Activated B cell treated with CpG ODN at 0.5 μM for 24 hours (primary cell): ENCODE measurements around the gene MFSD6L. TPM values are rescaled to one million over a fixed set of nuclear protein-coding genes. Genes with fewer than 3 reads are reported as not detected.

Source experiments
- ATAC-seq: fragments of 200-7000 bp; cut with Tn5 transposase; one replicate; pipeline ENCODE4 v1.10.0; 2021; ENCODE audit warnings: low read depth, mild to moderate bottlenecking, moderate library complexity
- CTCF ChIA-PET: fragments of 350-600 bp; sonication (Branson Sonifier 250); formaldehyde crosslinking; loops from one replicate; lab custom pipeline; 2021; ENCODE audit warnings: antibody characterized with exemption; lab: Charles Lee
- POLR2A ChIA-PET: fragments of 350-600 bp; sonication (Branson Sonifier 250); formaldehyde crosslinking; loops from one replicate; lab custom pipeline; 2021; ENCODE audit warnings: antibody characterized with exemption; lab: Charles Lee
- DNase-seq: peaks from one replicate; pipeline ENCODE4 v3.0.0; 2022
- H3K27ac Mint-ChIP-seq: one replicate; pipeline ENCODE4 v1.8.0; 2020; ENCODE audit warnings: mixed read lengths
- H3K27me3 Mint-ChIP-seq: one replicate; pipeline ENCODE4 v1.8.0; 2021; ENCODE audit warnings: mixed read lengths
- H3K36me3 Mint-ChIP-seq: one replicate; pipeline ENCODE4 v1.8.0; 2021; ENCODE audit warnings: low read depth, mixed read lengths
- H3K4me1 Mint-ChIP-seq: one replicate; pipeline ENCODE4 v1.8.0; 2021; ENCODE audit warnings: mixed read lengths
- H3K4me3 Mint-ChIP-seq: one replicate; pipeline ENCODE4 v1.8.0; 2020; ENCODE audit warnings: mild to moderate bottlenecking, mixed read lengths
- H3K9me3 Mint-ChIP-seq: one replicate; pipeline ENCODE4 v1.8.0; 2020; ENCODE audit warnings: mixed read lengths
- intact Hi-C: fragments of 100-400 bp; cut with micrococcal nuclease; formaldehyde crosslinking; loops from one replicate; pipeline ENCODE4 v1.15.1; 2024
- total RNA-seq: library from RNA; stranded (reverse); gene quantifications from 2 replicates; pipeline ENCODE4 v1.2.3, GENCODE V29; 2022
- TF ChIP-seq, protein P1 (sequence below): fragments of 200-600 bp; IDR thresholded peaks from one replicate; pipeline ENCODE4 v1.8.0; 2022; ENCODE audit warnings: antibody characterized with exemption, mild to moderate bottlenecking

The MFSD6L gene
- total RNA-seq, 1 donor from 2014 or later = 0.20 TPM

DNA sequence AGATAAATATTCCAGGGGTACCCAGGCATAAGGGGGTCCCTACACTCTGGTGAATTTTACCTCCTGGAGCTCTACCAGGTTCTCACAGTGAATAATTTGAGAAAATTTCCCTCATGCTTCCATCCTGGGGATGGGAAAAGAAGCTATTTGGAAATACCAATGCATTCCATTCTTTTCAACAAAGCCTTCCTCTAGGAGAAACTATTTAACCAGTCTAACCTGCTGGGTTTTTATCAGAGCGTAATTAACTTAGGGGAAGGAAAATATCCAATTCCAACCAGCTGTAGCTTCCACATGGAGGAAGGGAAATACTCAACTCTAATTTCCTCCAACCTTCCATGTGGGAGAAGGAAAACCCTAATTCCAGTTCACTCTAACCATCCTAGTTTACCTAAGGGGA lies 17.0 kb downstream of the MFSD6L start:
- no peak for DNase-seq
- POLR2A ChIA-PET = no interaction called here
- H3K27me3 Mint-ChIP-seq = no peaks in the 10 kb centered on the region

DNA sequence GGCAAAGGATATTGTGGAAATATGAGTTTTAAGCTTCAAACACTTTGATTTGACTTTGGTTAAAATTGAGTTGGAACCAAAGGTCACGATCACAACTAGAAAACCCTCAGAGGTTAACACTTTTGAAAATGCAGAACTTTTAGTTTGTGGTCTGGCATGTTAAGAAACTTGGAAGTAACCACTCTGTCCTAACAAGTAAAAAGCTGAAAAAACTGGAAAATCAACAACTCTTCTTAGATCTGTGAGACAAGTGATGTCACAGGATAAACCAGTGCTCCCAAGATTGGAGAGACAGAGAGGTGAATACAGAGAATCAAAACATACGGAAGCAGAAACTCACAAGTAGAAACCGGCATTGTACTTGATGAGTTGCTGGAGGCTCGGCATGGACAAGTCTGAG lies 17.4 kb downstream of the MFSD6L start:
- no peaks in the 10 kb centered on the region for H3K36me3 Mint-ChIP-seq
- POLR2A ChIA-PET = no interaction called here
- intact Hi-C loops = no loop called here
- CTCF ChIA-PET = no interaction called here
- no peak overlapping the region for H3K27ac Mint-ChIP-seq
- no peak for ATAC-seq
- no peaks in the 10 kb centered on the region for H3K9me3 Mint-ChIP-seq
- TF ChIP-seq, protein P1, sequence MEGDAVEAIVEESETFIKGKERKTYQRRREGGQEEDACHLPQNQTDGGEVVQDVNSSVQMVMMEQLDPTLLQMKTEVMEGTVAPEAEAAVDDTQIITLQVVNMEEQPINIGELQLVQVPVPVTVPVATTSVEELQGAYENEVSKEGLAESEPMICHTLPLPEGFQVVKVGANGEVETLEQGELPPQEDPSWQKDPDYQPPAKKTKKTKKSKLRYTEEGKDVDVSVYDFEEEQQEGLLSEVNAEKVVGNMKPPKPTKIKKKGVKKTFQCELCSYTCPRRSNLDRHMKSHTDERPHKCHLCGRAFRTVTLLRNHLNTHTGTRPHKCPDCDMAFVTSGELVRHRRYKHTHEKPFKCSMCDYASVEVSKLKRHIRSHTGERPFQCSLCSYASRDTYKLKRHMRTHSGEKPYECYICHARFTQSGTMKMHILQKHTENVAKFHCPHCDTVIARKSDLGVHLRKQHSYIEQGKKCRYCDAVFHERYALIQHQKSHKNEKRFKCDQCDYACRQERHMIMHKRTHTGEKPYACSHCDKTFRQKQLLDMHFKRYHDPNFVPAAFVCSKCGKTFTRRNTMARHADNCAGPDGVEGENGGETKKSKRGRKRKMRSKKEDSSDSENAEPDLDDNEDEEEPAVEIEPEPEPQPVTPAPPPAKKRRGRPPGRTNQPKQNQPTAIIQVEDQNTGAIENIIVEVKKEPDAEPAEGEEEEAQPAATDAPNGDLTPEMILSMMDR = no peak
- H3K27me3 Mint-ChIP-seq = peaks cover 2% of the 10 kb centered on the region
- no peak overlapping the region for H3K4me3 Mint-ChIP-seq
- H3K4me1 Mint-ChIP-seq = peaks cover 2% of the 10 kb centered on the region
- DNase-seq = no peak

More for the DNA sequence above, 17.0 kb downstream of the MFSD6L start:
- no peak for ATAC-seq
- Mint-ChIP-seq H3K4me3 (no peak overlapping the region), H3K4me1 (peaks cover 2% of the 10 kb centered on the region), H3K36me3 (no peaks in the 10 kb centered on the region), H3K9me3 (no peaks in the 10 kb centered on the region), H3K27ac (no peak overlapping the region)
- TF ChIP-seq, protein P1 = no peak
- intact Hi-C loops = no loop called here
- CTCF ChIA-PET = no interaction called here

DNA sequence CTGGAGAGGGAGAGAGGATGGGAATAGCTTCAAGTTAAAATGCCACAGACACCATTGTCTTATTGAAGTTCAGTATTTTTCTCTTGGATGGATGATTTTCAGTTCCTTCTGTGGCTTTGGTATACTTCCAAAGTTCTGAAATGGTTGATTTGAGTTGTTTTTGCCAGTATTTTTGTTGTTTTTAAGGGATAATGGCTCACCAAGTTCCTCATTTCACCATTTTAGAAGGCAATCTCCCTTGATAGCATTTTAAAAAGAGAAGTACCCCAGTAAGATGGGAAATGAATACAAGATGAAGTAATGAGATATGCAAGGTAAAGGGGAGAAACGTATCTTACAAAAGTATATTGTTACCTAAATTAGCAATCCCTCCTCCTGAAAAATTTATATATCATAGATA lies 22.3 kb downstream of the MFSD6L start:
- ChIA-PET CTCF (interaction anchor here (1.5 kb wide), 1 partner anchor 8 kb away, joined by 9 read pairs; no protein-coding TSS in a partner anchor), POLR2A (no interaction called here)
- no peak overlapping the region for H3K4me3 Mint-ChIP-seq

GRCh38 chr17:8776248-8776647 lies 22.9 kb downstream of the MFSD6L start:
- TF ChIP-seq, protein P1 = no peak
- no peak overlapping the region for H3K4me3 Mint-ChIP-seq
- no peaks in the 10 kb centered on the region for H3K4me1 Mint-ChIP-seq
- CTCF ChIA-PET = interaction anchor here (1.5 kb wide), 1 partner anchor 9 kb away, joined by 9 read pairs; no protein-coding TSS in a partner anchor
- no peak for DNase-seq
- H3K27ac Mint-ChIP-seq = no peak overlapping the region
- H3K36me3 Mint-ChIP-seq = peaks cover 6% of the 10 kb centered on the region
- ATAC-seq = no peak
- peaks cover 16% of the 10 kb centered on the region for H3K27me3 Mint-ChIP-seq
- intact Hi-C loops = no loop called here
- POLR2A ChIA-PET = no interaction called here
- H3K9me3 Mint-ChIP-seq = peaks cover 13% of the 10 kb centered on the region

More for the DNA sequence above, 22.3 kb downstream of the MFSD6L start:
- H3K9me3 Mint-ChIP-seq = peaks cover 13% of the 10 kb centered on the region
- H3K36me3 Mint-ChIP-seq = peaks cover 6% of the 10 kb centered on the region
- no peaks in the 10 kb centered on the region for H3K4me1 Mint-ChIP-seq
- ATAC-seq (no peak), DNase-seq (no peak)
- intact Hi-C loops = no loop called here
- TF ChIP-seq, protein P1 = no peak
- no peak overlapping the region for H3K27ac Mint-ChIP-seq
- H3K27me3 Mint-ChIP-seq = peaks cover 16% of the 10 kb centered on the region

DNA sequence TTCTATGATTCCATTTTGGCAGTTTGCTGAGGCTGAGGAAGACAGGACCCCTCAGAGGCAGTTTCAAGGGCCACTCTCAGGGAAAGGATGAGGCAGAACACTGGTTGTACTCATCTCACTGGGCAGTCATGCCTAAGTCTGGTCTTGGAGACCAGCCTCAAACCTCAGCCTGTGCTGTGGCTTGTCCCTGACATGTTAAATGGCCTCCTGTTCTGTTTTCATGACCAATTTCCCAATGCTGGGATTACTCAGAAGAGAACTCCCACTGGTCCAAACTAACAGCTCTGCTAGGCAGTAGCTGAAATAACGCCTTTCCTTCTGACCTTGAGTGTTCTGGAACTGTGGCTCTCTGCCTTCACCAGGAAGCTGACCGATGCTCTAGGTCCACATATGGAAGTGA lies 32.4 kb downstream of the MFSD6L start:
- H3K36me3 Mint-ChIP-seq = no peaks in the 10 kb centered on the region
- intact Hi-C loops = no loop called here
- ChIA-PET CTCF (no interaction called here), POLR2A (no interaction called here)
- no peak for DNase-seq
- TF ChIP-seq, protein P1 = no peak
- H3K9me3 Mint-ChIP-seq = no peaks in the 10 kb centered on the region
- H3K4me3 Mint-ChIP-seq = no peak overlapping the region
- H3K27me3 Mint-ChIP-seq = peaks cover 11% of the 10 kb centered on the region
- H3K4me1 Mint-ChIP-seq = no peaks in the 10 kb centered on the region
- no peak for ATAC-seq
- H3K27ac Mint-ChIP-seq = no peak overlapping the region
